Measurements from ENCODE around the gene BLM.

The BLM gene

GRCh38 chr15:90782442-90782841 lies 65.3 kb downstream of the BLM start:
- no peak for DNase-seq (ENCODE audit: low read depth in 2 of 3, low spot score in 1 of 3)

- no peak for DNase-seq (ENCODE audit: low read depth in 2 of 3, low spot score in 1 of 3)
These were observed 70.7 kb downstream of the BLM start for GRCh38 chr15:90787881-90788280.

- DNase-seq (ENCODE audit: low read depth in 2 of 3, low spot score in 1 of 3) = no peak
These were observed 72.3 kb downstream of the BLM start for GRCh38 chr15:90789462-90789861.

GRCh38 chr15:90790057-90790456 lies 72.9 kb downstream of the BLM start:
- DNase-seq (ENCODE audit: low read depth in 2 of 3, low spot score in 1 of 3) = no peak

- no peak for DNase-seq (ENCODE audit: low read depth in 2 of 3, low spot score in 1 of 3)
These were observed 73.4 kb downstream of the BLM start for GRCh38 chr15:90790561-90790960.

- no peak for DNase-seq (ENCODE audit: low read depth in 2 of 3, low spot score in 1 of 3)
These were observed 77.4 kb downstream of the BLM start for GRCh38 chr15:90794538-90794937.

- no peak for DNase-seq (ENCODE audit: low read depth in 2 of 3, low spot score in 1 of 3)
These were observed 82.6 kb downstream of the BLM start for GRCh38 chr15:90799639-90800170.

GRCh38 chr15:90801803-90802202 lies 84.7 kb downstream of the BLM start:
- DNase-seq (ENCODE audit: low read depth in 2 of 3, low spot score in 1 of 3) = no peak

- DNase-seq (ENCODE audit: low read depth in 2 of 3, low spot score in 1 of 3) = no peak
These were observed 90.1 kb downstream of the BLM start for GRCh38 chr15:90807074-90807785.

- DNase-seq (ENCODE audit: low read depth in 2 of 3, low spot score in 1 of 3) = no peak
These were observed 90.6 kb downstream of the BLM start for GRCh38 chr15:90807786-90808086.

- DNase-seq (ENCODE audit: low read depth in 2 of 3, low spot score in 1 of 3) = no peak
These were observed 91.5 kb downstream of the BLM start for GRCh38 chr15:90808517-90809235.

- no peak for DNase-seq (ENCODE audit: low read depth in 2 of 3, low spot score in 1 of 3)
These were observed 92.4 kb downstream of the BLM start for GRCh38 chr15:90809536-90809935.

GRCh38 chr15:90810354-90810753 lies 93.2 kb downstream of the BLM start:
- DNase-seq (ENCODE audit: low read depth in 2 of 3, low spot score in 1 of 3) = no peak

- no peak for DNase-seq (ENCODE audit: low read depth in 2 of 3, low spot score in 1 of 3)
These were observed 95.2 kb downstream of the BLM start for GRCh38 chr15:90812171-90812957.

GRCh38 chr15:90812958-90813265 lies 95.8 kb downstream of the BLM start:
- no peak for DNase-seq (ENCODE audit: low read depth in 2 of 3, low spot score in 1 of 3)

- DNase-seq (ENCODE audit: low read depth in 2 of 3, low spot score in 1 of 3) = no peak
These were observed 96.6 kb downstream of the BLM start for GRCh38 chr15:90813796-90814190.

- DNase-seq (ENCODE audit: low read depth in 2 of 3, low spot score in 1 of 3) = no peak
These were observed 97.2 kb downstream of the BLM start for GRCh38 chr15:90814191-90814821.

- no peak for DNase-seq (ENCODE audit: low read depth in 2 of 3, low spot score in 1 of 3)
These were observed 99.4 kb downstream of the BLM start for GRCh38 chr15:90816401-90817116.

- DNase-seq (ENCODE audit: low read depth in 2 of 3, low spot score in 1 of 3) = no peak
These were observed 100.2 kb downstream of the BLM start for GRCh38 chr15:90817117-90818057.
